H7 (cell line): Measurements from ENCODE around the gene POGLUT2. TPM values are rescaled to one million over a fixed set of nuclear protein-coding genes. Genes with fewer than 3 reads are reported as not detected.
"Not testable (repeated sequence)": the region's sequence is repeated elsewhere in the genome, so short reads cannot be mapped to it uniquely, and the experiment has no call there.

Experiments
- DNase-seq: peaks from one replicate; pipeline ENCODE4 v3.0.0; 2012
- H3K27me3 ChIP-seq: 2 replicates; pipeline ENCODE4 v1.6.0; 2011; ENCODE audit warnings: mild to moderate bottlenecking, low read length; ENCODE audit not compliant: control insufficient read depth, insufficient read depth
- H3K36me3 ChIP-seq: replicated peaks from 2 replicates; pipeline ENCODE4 v1.5.1; 2011; ENCODE audit warnings: low read length; ENCODE audit not compliant: control insufficient read depth, insufficient read depth
- H3K4me3 ChIP-seq: 2 replicates; pipeline ENCODE4 v1.5.1; 2011; ENCODE audit warnings: low read depth, mild to moderate bottlenecking, control low read depth, low read length, moderate library complexity; ENCODE audit not compliant: insufficient read depth
- total RNA-seq: library from RNA; depleted of rRNA; stranded (reverse); fragments of >200 nt; shearing (Covaris generic); gene quantifications from 2 replicates; pipeline ENCODE4 v1.2.3, GENCODE V29; 2014

Gene POGLUT2
- total RNA-seq, 1 experiment from 2014 or later: 23.8 TPM

GRCh38 chr13:102784483-102784882 lies 14.3 kb downstream of the POGLUT2 start:
- Histone ChIP-seq H3K36me3 (no peaks in the 10 kb centered on the region; the same call in 1 of the 2 replicates), H3K27me3 (no peaks in the 10 kb centered on the region), H3K4me3 (no peak overlapping the region)
- no peak for DNase-seq

DNA sequence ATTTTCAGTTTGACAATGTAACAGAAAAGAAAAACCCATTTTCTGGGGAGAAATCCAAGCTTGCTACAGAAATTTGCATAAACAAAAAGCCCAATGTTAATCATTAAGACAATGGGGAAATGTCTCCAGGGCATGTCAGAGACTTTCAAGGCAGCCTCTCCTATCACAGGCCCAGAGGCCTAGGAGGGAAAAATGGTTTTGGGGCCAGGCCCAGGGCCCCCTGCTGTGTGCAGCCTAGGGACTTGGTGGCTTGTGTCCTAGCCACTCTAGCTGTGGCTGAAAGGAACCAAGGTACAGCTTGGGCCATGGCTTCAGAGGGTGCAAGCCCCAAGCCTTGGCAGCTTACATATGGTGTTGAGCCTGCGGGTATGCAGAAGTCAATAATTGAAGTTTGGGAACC lies 17.2 kb downstream of the POGLUT2 start:
- H3K27me3 ChIP-seq: no peaks in the 10 kb centered on the region
- no peaks in the 10 kb centered on the region; the same call in 1 of the 2 replicates for H3K36me3 ChIP-seq
- DNase-seq: no peak
- H3K4me3 ChIP-seq: no peak overlapping the region

DNA sequence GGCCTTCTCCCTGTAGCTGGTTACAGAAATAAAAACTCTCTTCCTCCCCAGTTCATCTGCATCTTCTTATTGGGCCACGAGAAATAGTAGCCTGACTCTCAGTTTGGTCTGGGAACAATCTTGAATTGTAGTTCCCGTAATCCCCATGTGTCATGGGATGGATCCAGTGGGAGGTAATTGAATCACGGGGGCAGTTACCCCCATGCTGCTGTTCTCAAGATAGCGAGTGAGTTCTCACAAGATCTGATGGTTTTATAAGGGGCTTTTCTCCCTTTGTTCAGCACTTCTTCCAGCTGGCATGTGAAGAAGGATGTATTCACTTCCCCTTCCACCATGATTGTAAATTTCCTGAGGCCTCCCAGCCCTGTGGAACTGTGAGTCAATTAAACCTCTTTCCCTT lies 18.1 kb downstream of the POGLUT2 start:
- not testable (repeated sequence) for H3K27me3 ChIP-seq, DNase-seq, H3K4me3 ChIP-seq, H3K36me3 ChIP-seq

DNA sequence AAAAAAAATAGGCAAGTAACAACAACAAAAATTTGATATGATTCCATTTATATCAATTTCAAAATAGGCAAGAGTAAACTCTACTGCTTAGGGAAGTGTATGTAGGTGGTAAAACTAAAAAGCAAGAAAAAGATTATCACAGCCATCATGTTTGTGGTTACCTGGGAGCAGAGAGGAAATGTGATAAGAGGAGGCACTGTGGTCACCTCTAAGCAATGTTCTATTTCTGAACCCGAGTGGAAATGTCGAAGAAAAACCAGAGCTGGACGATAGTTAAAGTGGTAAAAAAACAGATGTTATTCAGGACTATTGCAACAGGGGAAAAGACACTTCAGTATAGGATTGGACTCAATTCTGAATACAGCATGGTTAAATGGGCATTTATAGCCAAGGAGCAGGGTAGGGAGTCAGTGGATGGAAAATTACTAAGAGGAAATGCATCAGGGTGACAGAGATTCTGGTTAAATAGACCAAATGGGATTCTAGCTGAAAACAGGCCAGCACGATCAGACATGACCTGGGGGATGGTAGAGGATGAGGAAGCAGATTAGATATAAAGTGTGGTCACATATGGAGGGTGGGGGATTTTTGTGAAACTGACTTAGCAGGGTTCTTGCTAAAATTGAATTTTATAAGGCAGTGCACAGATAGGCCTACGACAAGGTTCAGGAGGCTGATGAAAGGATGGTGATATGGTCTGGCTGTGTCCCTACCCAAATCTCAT lies 19.2 kb downstream of the POGLUT2 start:
- H3K4me3 ChIP-seq: no peak overlapping the region
- H3K36me3 ChIP-seq: no peaks in the 10 kb centered on the region
- no peaks in the 10 kb centered on the region for H3K27me3 ChIP-seq
- DNase-seq: no peak

GRCh38 chr13:102777736-102778135 lies 21.0 kb downstream of the POGLUT2 start:
- H3K4me3 ChIP-seq: no peak overlapping the region
- H3K27me3 ChIP-seq: peaks cover 9% of the 10 kb centered on the region; the same call in 1 of the 2 replicates
- DNase-seq: no peak
- H3K36me3 ChIP-seq: no peaks in the 10 kb centered on the region

GRCh38 chr13:102776271-102776670 lies 22.5 kb downstream of the POGLUT2 start:
- Histone ChIP-seq H3K4me3 (no peak overlapping the region), H3K36me3 (no peaks in the 10 kb centered on the region), H3K27me3 (peaks cover 11% of the 10 kb centered on the region; the same call in 1 of the 2 replicates)
- no peak for DNase-seq

GRCh38 chr13:102774591-102775520 lies 23.9 kb downstream of the POGLUT2 start:
- Histone ChIP-seq H3K27me3 (peaks cover 11% of the 10 kb centered on the region; the same call in 1 of the 2 replicates), H3K36me3 (no peaks in the 10 kb centered on the region), H3K4me3 (no peak overlapping the region)
- DNase-seq: no peak

GRCh38 chr13:102774214-102774568 lies 24.6 kb downstream of the POGLUT2 start:
- Histone ChIP-seq H3K27me3 (peaks cover 11% of the 10 kb centered on the region; the same call in 1 of the 2 replicates), H3K4me3 (peak overlapping the region; percentile 80), H3K36me3 (no peaks in the 10 kb centered on the region)
- peak; percentile 4 for DNase-seq

DNA sequence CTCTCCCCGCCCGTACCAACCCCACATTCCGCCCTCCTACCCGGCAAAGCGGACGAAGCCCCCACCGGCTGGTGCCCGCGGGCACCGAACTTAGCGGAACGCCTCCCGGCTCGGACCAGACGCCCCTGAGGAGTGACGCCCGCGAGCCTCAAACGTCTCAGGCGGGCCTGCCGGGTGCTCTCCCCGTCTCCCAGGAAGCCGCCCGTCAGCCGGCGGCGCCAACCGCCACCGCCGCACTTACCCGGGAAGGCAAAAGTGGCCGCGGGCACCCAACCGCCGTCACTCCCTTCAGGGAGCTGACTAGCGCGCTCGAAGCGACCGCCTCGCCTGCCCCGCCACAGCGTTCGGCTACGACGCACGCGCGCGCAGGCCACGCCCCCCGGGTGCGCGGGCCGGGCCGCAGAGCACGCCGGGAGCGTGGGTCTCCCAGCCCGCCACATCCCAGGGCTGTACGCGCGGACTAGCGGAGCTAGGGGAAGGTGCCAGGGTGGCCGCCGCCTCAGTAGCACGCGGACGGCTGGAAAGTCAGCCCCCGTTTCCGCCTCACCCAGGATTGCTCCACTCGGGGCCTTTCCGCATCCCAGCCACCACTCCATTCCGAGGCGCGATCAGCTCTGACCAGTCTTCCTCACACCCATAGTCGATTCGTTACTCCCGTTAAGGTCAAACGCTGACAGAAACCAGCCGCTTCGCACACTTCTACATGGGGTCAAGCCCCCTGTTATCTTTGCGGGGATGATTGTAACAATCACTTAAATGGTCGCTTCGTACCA lies 25.1 kb downstream of the POGLUT2 start, which contains the start of gene TEX30:
TEX30 (minus strand) TSS at position 346 of the 773 bp plus-strand sequence. CDS start 3,760 bp downstream, outside the sequence.
- Histone ChIP-seq H3K4me3 (peak within 1 kb of the TSS; percentile 80), H3K27me3 (peaks cover 11% of the 10 kb centered on the region; the same call in 1 of the 2 replicates), H3K36me3 (no peaks in the 10 kb centered on the region)
- peak; percentile 84 for DNase-seq

DNA sequence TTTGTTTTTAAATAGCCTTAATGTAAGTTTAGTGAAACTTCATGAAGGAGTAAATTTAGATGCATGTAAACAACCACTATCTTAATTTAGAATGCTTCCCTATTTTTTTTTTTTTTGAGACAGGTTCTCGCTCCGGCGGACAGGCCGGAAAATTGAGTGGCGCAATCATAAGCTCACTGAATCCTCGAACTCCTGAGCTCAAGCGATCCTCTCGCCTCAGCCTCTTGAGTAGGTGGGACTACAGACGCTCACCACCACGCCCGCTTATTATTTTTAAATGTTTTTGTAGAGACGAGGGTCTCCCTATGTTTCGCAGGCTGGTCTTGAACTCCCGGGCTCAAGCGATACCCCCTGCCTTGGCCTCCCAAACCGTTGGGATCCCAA lies 26.7 kb downstream of the POGLUT2 start:
- no peak for DNase-seq
- H3K4me3 ChIP-seq: no peak overlapping the region

GRCh38 chr13:102771298-102772041 lies 27.3 kb downstream of the POGLUT2 start:
- Histone ChIP-seq H3K36me3 (no peaks in the 10 kb centered on the region), H3K4me3 (no peak overlapping the region), H3K27me3 (peaks cover 11% of the 10 kb centered on the region; the same call in 1 of the 2 replicates)
- DNase-seq: no peak

More for the DNA sequence above, 26.7 kb downstream of the POGLUT2 start:
- H3K27me3 ChIP-seq: peaks cover 11% of the 10 kb centered on the region; the same call in 1 of the 2 replicates
- H3K36me3 ChIP-seq: no peaks in the 10 kb centered on the region

GRCh38 chr13:102770435-102770834 lies 28.3 kb downstream of the POGLUT2 start:
- DNase-seq: no peak
- Histone ChIP-seq H3K36me3 (no peaks in the 10 kb centered on the region; the same call in 1 of the 2 replicates), H3K4me3 (no peak overlapping the region), H3K27me3 (peaks cover 11% of the 10 kb centered on the region; the same call in 1 of the 2 replicates)

- Histone ChIP-seq H3K36me3 (no peaks in the 10 kb centered on the region; the same call in 1 of the 2 replicates), H3K4me3 (no peak overlapping the region), H3K27me3 (peaks cover 11% of the 10 kb centered on the region; the same call in 1 of the 2 replicates)
- no peak for DNase-seq
Measured at GRCh38 chr13:102769679-102770078, 29.1 kb downstream of the POGLUT2 start.
